Smooth muscle cell (in vitro differentiated cells): ENCODE data around the gene PSMF1. TPM values are rescaled to one million over a fixed set of nuclear protein-coding genes. Genes with fewer than 3 reads are reported as not detected.

Source experiments
- DNase-seq: peaks from one replicate; lab custom pipeline; 2025; ENCODE audit not compliant: unreplicated experiment; lab: John Stamatoyannopoulos, UW
- H2AFZ ChIP-seq: fragments of 200-600 bp; sonication (generic); 2 replicates; pipeline ENCODE4 v1.6.0; 2016; ENCODE audit warnings: antibody characterized with exemption, low read depth, mild to moderate bottlenecking
- H3F3A ChIP-seq: fragments of 200-600 bp; sonication (generic); 2 replicates; pipeline ENCODE4 v1.6.0; 2017; ENCODE audit warnings: antibody characterized with exemption, low read depth
- H3K27ac ChIP-seq: fragments of 200-600 bp; sonication (generic); 2 replicates; pipeline ENCODE4 v1.5.1; 2016; ENCODE audit warnings: low read depth, mild to moderate bottlenecking
- H3K27me3 ChIP-seq: fragments of 200-600 bp; sonication (generic); 2 replicates; pipeline ENCODE4 v1.6.1; 2016; ENCODE audit warnings: low read depth, mild to moderate bottlenecking
- H3K36me3 ChIP-seq: fragments of 200-600 bp; sonication (generic); 2 replicates; pipeline ENCODE4 v1.5.1; 2016; ENCODE audit warnings: low read depth
- H3K4me1 ChIP-seq: fragments of 200-600 bp; sonication (generic); 2 replicates; pipeline ENCODE4 v1.5.1; 2016; ENCODE audit warnings: low read depth
- H3K4me2 ChIP-seq: fragments of 200-600 bp; sonication (generic); 2 replicates; pipeline ENCODE4 v1.6.0; 2016; ENCODE audit warnings: mild to moderate bottlenecking
- H3K4me3 ChIP-seq: fragments of 200-600 bp; sonication (generic); 2 replicates; pipeline ENCODE4 v1.5.1; 2016; ENCODE audit warnings: mild to moderate bottlenecking
- H3K79me2 ChIP-seq: fragments of 200-600 bp; sonication (generic); 2 replicates; pipeline ENCODE4 v1.6.0; 2016; ENCODE audit warnings: low read depth, mild to moderate bottlenecking
- H3K9ac ChIP-seq: fragments of 200-600 bp; sonication (generic); 2 replicates; pipeline ENCODE4 v1.6.0; 2016; ENCODE audit warnings: low read depth
- H3K9me3 ChIP-seq: fragments of 200-600 bp; sonication (generic); replicated peaks from 2 replicates; pipeline ENCODE4 v1.5.1; 2016; ENCODE audit warnings: low read depth
- H4K20me1 ChIP-seq: fragments of 200-600 bp; sonication (generic); 2 replicates; pipeline ENCODE4 v1.6.0; 2016; ENCODE audit warnings: low read depth
- WGBS: methylation state at CpG from one replicate; pipeline ENCODE4 v1.1.7; 2016; ENCODE audit warnings: low lambda C conversion rate; 5-methylcytosine and 5-hydroxymethylcytosine counted together
- polyA plus RNA-seq: library from polyadenylated mRNA; unstranded; fragments of >200 nt; fragmentation: Nextera tagmentation; extraction: Ambion mirVana; gene quantifications from 2 replicates; pipeline ENCODE4 v1.2.1, GENCODE V29; 2016
- total RNA-seq: library from RNA; depleted of rRNA; stranded (reverse); fragments of >200 nt; gene quantifications from 2 replicates; pipeline ENCODE4 v1.2.3, GENCODE V29; 2014
- TF ChIP-seq, protein P1 (sequence below): fragments of 200-600 bp; sonication (generic); IDR thresholded peaks from 2 replicates; pipeline ENCODE4 v1.5.1; 2017; ENCODE audit warnings: borderline replicate concordance, mild to moderate bottlenecking, antibody characterized with exemption; ENCODE audit not compliant: insufficient read depth, poor library complexity, severe bottlenecking

The PSMF1 gene
- total and polyA plus RNA-seq, 2 experiments from 2014 or later: 120 to 246 TPM

DNA sequence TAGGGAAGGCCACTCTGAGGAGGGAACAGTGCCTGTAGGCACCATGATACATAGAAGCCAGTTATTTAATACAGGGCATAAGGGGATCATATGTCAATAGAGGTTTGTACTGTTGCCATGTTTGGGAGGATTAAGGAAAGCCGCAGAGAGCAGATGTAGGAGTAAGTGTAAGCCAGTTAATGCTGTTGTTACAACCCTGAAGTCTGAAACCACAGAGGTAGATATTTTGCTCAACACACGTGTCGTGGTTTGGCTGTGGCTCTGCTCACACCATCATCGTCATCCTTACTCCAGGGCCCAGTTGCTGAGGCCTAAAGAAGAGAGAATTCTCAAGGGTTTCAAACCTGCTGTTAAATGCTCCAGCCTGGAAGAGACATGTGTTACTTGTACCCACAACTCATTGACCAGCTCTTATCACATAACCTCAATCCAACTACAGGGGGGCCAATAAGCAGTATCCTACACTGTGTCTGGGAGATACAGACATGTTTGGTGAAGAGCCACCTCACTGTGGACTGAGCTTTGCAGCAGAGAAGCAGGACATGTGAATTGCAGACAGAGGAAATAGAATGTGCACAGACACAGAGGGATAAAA is 31.0 kb upstream of the PSMF1 start:
- Histone ChIP-seq H2AFZ (no peak overlapping the region), H3F3A (no peaks in the 10 kb centered on the region), H3K4me3 (no peak overlapping the region), H4K20me1 (no peaks in the 10 kb centered on the region), H3K4me2 (no peak overlapping the region), H3K36me3 (no peaks in the 10 kb centered on the region), H3K4me1 (peaks cover 13% of the 10 kb centered on the region), H3K9me3 (no peaks in the 10 kb centered on the region), H3K27me3 (peaks cover 3% of the 10 kb centered on the region), H3K9ac (no peak overlapping the region), H3K79me2 (no peaks in the 10 kb centered on the region), H3K27ac (no peak overlapping the region)
- TF ChIP-seq, protein P1, sequence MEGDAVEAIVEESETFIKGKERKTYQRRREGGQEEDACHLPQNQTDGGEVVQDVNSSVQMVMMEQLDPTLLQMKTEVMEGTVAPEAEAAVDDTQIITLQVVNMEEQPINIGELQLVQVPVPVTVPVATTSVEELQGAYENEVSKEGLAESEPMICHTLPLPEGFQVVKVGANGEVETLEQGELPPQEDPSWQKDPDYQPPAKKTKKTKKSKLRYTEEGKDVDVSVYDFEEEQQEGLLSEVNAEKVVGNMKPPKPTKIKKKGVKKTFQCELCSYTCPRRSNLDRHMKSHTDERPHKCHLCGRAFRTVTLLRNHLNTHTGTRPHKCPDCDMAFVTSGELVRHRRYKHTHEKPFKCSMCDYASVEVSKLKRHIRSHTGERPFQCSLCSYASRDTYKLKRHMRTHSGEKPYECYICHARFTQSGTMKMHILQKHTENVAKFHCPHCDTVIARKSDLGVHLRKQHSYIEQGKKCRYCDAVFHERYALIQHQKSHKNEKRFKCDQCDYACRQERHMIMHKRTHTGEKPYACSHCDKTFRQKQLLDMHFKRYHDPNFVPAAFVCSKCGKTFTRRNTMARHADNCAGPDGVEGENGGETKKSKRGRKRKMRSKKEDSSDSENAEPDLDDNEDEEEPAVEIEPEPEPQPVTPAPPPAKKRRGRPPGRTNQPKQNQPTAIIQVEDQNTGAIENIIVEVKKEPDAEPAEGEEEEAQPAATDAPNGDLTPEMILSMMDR: no peak
- DNase-seq: no peak
- 65% methylated on average over 4 of the region's 4 CpGs for WGBS

DNA sequence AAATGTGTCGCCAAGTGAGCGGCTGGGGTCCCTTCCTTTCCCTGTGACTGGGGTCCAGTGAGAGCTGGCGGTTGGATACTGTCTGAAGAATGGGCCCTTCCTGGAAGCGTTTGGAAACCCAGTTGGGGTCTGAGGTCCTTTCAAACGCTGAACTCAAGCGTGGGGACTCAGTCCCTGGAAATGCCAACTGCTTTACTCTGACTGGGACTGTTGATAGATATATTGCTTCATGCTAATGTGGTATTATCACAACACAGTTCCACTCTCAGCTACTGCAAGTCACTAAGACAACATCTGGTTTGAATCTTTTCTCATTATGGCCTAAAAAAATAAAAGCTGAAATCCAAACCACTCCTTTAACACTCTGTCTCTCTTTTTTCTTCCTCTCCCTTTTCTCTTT is 23.7 kb upstream of the PSMF1 start:
- no peak overlapping the region for H3K27ac ChIP-seq
- H4K20me1 ChIP-seq: no peaks in the 10 kb centered on the region
- no peaks in the 10 kb centered on the region for H3K9me3 ChIP-seq
- no peaks in the 10 kb centered on the region for H3F3A ChIP-seq
- H3K27me3 ChIP-seq: peaks cover 8% of the 10 kb centered on the region
- 52% methylated on average over 6 of the region's 6 CpGs for WGBS
- H3K79me2 ChIP-seq: no peaks in the 10 kb centered on the region
- H3K9ac ChIP-seq: no peak overlapping the region
- H3K36me3 ChIP-seq: no peaks in the 10 kb centered on the region
- DNase-seq: no peak
- no peak overlapping the region for H3K4me2 ChIP-seq
- no peak overlapping the region for H3K4me3 ChIP-seq
- TF ChIP-seq, protein P1: no peak
- H3K4me1 ChIP-seq: no peaks in the 10 kb centered on the region
- H2AFZ ChIP-seq: no peak overlapping the region

DNA sequence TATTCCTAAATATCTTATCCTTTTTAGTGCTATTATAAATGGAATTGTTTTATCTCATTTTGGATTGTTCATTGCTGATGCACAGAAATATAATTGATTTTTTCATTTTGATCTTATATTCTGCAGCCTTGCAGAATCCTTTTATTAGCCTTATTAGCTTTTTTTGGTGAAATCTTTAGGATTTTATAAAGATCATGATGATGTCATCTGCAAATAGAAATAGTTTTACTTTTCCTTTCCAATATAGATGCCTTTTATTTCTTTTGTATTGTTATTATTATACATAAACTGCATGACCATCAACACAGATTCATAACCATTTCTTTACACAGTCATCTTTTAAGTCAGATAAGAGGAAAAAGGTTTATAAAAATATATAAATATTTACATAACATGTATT is 16.9 kb upstream of the PSMF1 start:
- H3K9me3 ChIP-seq: no peaks in the 10 kb centered on the region
- TF ChIP-seq, protein P1: no peak
- no peaks in the 10 kb centered on the region for H3K79me2 ChIP-seq
- peaks cover 5% of the 10 kb centered on the region for H3K27me3 ChIP-seq
- no peak overlapping the region for H3K4me3 ChIP-seq
- H2AFZ ChIP-seq: no peak overlapping the region
- H3K4me2 ChIP-seq: no peak overlapping the region
- DNase-seq: no peak
- no peak overlapping the region for H3K27ac ChIP-seq
- H3F3A ChIP-seq: no peaks in the 10 kb centered on the region
- H3K9ac ChIP-seq: no peak overlapping the region
- no peaks in the 10 kb centered on the region for H4K20me1 ChIP-seq
- H3K36me3 ChIP-seq: no peaks in the 10 kb centered on the region
- no peaks in the 10 kb centered on the region for H3K4me1 ChIP-seq

DNA sequence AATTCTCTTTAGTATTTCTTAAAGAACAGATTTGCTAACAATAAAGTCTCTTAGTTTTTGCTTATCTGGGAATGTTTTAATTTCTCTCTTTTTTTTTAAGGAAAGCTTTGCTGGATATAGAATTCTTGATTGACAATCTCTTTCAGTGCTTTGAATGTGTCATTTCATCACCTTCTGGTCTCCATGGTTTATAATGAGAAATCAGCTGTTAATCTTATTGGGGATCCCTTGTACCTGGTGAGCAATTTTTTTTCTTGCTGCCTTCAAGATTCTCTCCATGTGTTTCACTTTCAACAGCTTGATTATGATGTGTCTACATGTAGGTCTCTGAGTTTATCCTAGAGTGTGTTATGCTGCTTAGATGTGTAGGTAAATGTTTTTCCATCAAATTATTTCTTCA is 16.4 kb upstream of the PSMF1 start:
- Histone ChIP-seq H3K79me2 (no peaks in the 10 kb centered on the region), H3F3A (no peaks in the 10 kb centered on the region), H3K4me2 (no peak overlapping the region), H3K36me3 (no peaks in the 10 kb centered on the region), H3K27me3 (peaks cover 4% of the 10 kb centered on the region), H3K9ac (no peak overlapping the region), H3K9me3 (no peaks in the 10 kb centered on the region), H3K4me1 (no peaks in the 10 kb centered on the region), H2AFZ (no peak overlapping the region), H4K20me1 (no peaks in the 10 kb centered on the region), H3K4me3 (no peak overlapping the region), H3K27ac (no peak overlapping the region)
- TF ChIP-seq, protein P1: no peak
- no peak for DNase-seq
